ENCODE measurements around the gene SECISBP2L. TPM values are rescaled to one million over a fixed set of nuclear protein-coding genes. Genes with fewer than 3 reads are reported as not detected.

Gene SECISBP2L
- total RNA-seq, 4 donors from 2014 or later = 27.7 to 63.2 (median 33.2) TPM

DNA sequence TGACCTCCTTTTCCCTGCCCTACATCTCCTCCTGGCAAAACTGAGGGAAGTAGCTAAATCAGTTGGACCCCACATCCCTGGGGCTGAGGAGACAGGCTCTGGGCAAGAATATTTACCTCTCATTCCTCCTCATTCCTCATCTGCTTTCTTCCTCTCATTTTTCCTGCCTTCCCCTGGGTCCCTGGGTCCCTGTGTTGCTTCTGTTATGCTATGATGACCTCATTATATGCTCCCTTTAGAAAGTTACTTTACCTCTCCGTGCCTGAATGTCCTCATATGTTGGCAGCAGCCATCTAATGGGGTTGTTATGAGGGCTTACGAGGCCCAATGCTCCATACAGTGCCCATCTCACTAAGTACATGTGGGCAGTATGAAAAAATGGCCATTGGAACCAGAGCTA, 81.3 kb downstream of the SECISBP2L start:
- Histone ChIP-seq H3K4me3 (no peak overlapping the region), H3K9me3 (no peaks in the 10 kb centered on the region), H3K27ac (no peak overlapping the region), H3K27me3 (peaks cover 35% of the 10 kb centered on the region), H3K4me1 (peaks cover 7 to 21% (median 18%) of the 10 kb centered on the region in 4 donors), H3K36me3 (no peaks in the 10 kb centered on the region)
- 89 to 94% methylated on average over 2 of the region's 2 CpGs for WGBS, 2 donors (ENCODE audit: low coverage in 1 of 2)
- TF ChIP-seq, protein P1, sequence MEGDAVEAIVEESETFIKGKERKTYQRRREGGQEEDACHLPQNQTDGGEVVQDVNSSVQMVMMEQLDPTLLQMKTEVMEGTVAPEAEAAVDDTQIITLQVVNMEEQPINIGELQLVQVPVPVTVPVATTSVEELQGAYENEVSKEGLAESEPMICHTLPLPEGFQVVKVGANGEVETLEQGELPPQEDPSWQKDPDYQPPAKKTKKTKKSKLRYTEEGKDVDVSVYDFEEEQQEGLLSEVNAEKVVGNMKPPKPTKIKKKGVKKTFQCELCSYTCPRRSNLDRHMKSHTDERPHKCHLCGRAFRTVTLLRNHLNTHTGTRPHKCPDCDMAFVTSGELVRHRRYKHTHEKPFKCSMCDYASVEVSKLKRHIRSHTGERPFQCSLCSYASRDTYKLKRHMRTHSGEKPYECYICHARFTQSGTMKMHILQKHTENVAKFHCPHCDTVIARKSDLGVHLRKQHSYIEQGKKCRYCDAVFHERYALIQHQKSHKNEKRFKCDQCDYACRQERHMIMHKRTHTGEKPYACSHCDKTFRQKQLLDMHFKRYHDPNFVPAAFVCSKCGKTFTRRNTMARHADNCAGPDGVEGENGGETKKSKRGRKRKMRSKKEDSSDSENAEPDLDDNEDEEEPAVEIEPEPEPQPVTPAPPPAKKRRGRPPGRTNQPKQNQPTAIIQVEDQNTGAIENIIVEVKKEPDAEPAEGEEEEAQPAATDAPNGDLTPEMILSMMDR (IDR thresholded peaks at IDR 0.05) = no peak
- TF ChIP-seq POLR2AphosphoS5 (IDR thresholded peaks at IDR 0.05) = no peak
- no peak for DNase-seq
- in situ Hi-C loops (cut with MboI; ENCODE audit: low pct_ligation_motif_present in 1 of 4, low pct_unique_long_range_greater_than_20kb in 1 of 4, low sequenced_read_pairs in 3 of 4) (no loop called here), intact Hi-C loops (cut with DNase I; ENCODE audit: low total_unique reads) (loop anchor here (10.0 kb wide), 1 partner anchor 90 kb away; the partner anchor contains the start of gene EID1)

DNA sequence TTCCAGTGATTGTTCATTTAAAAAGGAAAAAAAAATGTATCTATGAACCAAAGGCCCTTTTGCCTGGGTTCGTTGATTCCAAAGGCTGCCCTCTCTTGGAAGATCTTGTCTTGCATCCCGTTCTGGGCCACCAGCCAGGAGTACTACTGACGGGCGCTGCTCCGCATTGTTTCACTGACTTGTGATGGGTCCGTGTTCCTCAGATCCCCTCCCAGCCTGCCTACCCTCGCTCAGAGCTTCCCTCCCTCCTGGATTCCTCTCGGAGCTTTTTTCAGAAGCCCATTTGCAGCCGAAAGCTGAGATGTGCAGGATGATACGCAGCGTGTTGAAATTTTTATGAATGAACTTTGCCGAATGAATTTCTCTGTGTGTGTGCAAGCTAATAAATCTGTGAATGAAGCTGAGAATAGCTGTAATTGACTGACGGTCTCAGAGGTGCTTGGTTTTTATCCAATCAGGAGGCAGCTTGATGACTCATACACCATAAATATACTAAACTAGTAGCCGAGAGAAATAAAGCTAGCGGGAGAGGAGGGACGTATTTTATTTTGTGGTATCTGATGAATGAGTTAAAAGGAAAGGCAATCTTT, 82.6 kb downstream of the SECISBP2L start, which contains the start of gene SHC4:
SHC4 (minus strand) TSS at position 396 of the 590 bp plus-strand sequence. CDS start 904 bp downstream, outside the sequence.
- H3K27ac ChIP-seq = peak within 1 kb of the TSS in 2 of 4 donors; percentile 30 to 41
- in situ Hi-C loops (cut with MboI; ENCODE audit: low pct_ligation_motif_present in 1 of 4, low pct_unique_long_range_greater_than_20kb in 1 of 4, low sequenced_read_pairs in 3 of 4) = no loop called here

DNA sequence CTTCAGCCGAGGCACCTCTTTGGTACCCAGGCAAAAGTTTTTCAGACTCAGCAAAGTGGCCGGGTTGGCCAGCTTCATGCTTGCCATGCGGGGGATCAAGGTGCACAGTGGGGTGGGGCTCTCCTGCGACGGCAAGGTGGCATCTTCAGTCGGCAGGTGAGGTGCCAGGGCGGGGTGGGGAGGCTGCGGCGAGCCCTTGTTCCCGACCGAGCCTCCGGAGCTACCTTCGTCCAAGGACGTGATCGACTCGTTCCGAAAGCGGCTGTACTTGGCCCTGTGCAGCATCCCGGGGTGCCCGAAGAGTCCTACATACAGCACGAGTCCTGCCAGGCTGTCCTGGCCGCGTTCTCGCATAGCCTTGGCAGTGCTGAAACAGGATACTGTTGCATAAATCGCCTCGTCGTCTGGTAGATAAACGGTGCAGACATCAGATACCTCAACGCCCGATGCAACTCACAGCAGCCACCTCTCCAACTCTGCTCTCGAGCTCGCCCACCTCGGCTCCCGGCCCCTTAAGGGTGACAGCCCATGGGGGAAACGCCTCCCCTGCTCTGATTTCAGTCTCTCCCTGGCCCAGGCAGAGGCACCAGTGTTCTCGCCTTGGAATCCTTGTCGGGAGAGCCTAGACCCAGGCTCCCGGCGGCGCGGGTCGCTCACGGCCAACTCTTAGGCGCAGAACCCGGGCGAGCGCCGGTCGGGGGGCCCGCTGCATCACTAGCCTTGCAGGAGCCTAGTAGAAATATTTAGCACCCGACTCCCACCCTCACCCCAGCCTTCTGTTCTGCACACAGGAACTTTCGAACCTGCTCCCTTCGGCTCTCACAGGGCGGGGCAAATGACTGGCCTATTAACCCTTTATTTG, 83.4 kb downstream of the SECISBP2L start:
- 14% methylated on average over 47 of the region's 54 CpGs; no CpG with 5 or more reads in 1 of the 2 donors for WGBS, 2 donors (ENCODE audit: low coverage in 1 of 2)
- no peaks in the 10 kb centered on the region for H3K9me3 ChIP-seq
- peak overlapping the region; percentile 26 to 47 (median 36) for H3K4me3 ChIP-seq
- TF ChIP-seq EP300 (IDR thresholded peaks at IDR 0.05; ENCODE audit: low read depth) = no peak
- no peak for TF ChIP-seq POLR2A (IDR thresholded peaks at IDR 0.05)
- TF ChIP-seq POLR2AphosphoS5 (IDR thresholded peaks at IDR 0.05) = no peak
- TF ChIP-seq, protein P1 (IDR thresholded peaks at IDR 0.05) = no peak
- in situ Hi-C loops (cut with MboI; ENCODE audit: low pct_ligation_motif_present in 1 of 4, low pct_unique_long_range_greater_than_20kb in 1 of 4, low sequenced_read_pairs in 3 of 4) = no loop called here
- H3K4me1 ChIP-seq = peaks cover 7 to 21% (median 18%) of the 10 kb centered on the region in 4 donors
- H3K27me3 ChIP-seq = peaks cover 35% of the 10 kb centered on the region
- intact Hi-C loops (cut with DNase I; ENCODE audit: low total_unique reads) = loop anchor here (10.0 kb wide), 1 partner anchor 88 kb away; the partner anchor contains the start of gene EID1
- H3K36me3 ChIP-seq = no peaks in the 10 kb centered on the region
- H3K27ac ChIP-seq = peak overlapping the region in 2 of 4 donors; percentile 30 to 41
- DNase-seq = no peak

More for the DNA sequence above, 82.6 kb downstream of the SECISBP2L start, which contains the start of gene SHC4:
- Histone ChIP-seq H3K27me3 (peaks cover 35% of the 10 kb centered on the region), H3K36me3 (no peaks in the 10 kb centered on the region), H3K9me3 (no peaks in the 10 kb centered on the region), H3K4me3 (peak within 1 kb of the TSS; percentile 26 to 47 (median 36)), H3K4me1 (peaks cover 7 to 21% (median 18%) of the 10 kb centered on the region in 4 donors)
- intact Hi-C loops (cut with DNase I; ENCODE audit: low total_unique reads) = loop anchor here (10.0 kb wide), 1 partner anchor 89 kb away; the partner anchor contains the start of gene EID1
- peak; percentile 34 for DNase-seq
- TF ChIP-seq, protein P1 (IDR thresholded peaks at IDR 0.05) = no peak
- TF ChIP-seq POLR2A (IDR thresholded peaks at IDR 0.05) = no peak
- no peak for TF ChIP-seq POLR2AphosphoS5 (IDR thresholded peaks at IDR 0.05)
- no peak for TF ChIP-seq EP300 (IDR thresholded peaks at IDR 0.05; ENCODE audit: low read depth)
- 0 to 1% methylated on average over 4 to 16 of the region's 16 CpGs for WGBS, 2 donors (ENCODE audit: low coverage in 1 of 2)

DNA sequence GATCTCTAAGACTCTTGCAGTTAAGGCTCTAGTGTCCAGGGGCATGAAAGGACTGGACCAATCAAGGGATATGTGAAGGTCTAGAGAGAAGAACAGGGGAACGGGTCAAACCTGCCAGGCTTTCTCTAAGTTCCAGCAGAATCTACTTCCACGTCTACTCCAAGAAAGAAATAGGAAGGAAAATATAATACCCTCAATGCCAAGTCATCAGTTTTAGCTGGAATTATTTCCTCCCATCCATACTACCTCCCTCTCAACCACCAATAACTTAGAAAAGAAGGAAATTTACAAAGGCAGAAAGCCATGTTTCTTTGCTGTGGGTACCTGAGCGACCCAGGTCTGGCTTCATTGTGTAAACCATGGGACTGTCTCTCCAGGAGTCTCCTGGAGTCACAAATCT, 90.3 kb downstream of the SECISBP2L start:
- Histone ChIP-seq H3K27ac (no peak overlapping the region), H3K36me3 (no peaks in the 10 kb centered on the region), H3K4me3 (no peak overlapping the region), H3K27me3 (no peaks in the 10 kb centered on the region), H3K4me1 (no peaks in the 10 kb centered on the region), H3K9me3 (no peaks in the 10 kb centered on the region)
- intact Hi-C loops (cut with DNase I; ENCODE audit: low total_unique reads) = no loop called here
- in situ Hi-C loops (cut with MboI; ENCODE audit: low pct_ligation_motif_present in 1 of 4, low pct_unique_long_range_greater_than_20kb in 1 of 4, low sequenced_read_pairs in 3 of 4) = no loop called here
- no peak for DNase-seq
- WGBS, 2 donors (ENCODE audit: low coverage in 1 of 2) = 76 to 81% methylated on average over 3 of the region's 3 CpGs
- no peak for TF ChIP-seq EP300 (IDR thresholded peaks at IDR 0.05; ENCODE audit: low read depth)
- no peak for TF ChIP-seq POLR2A (IDR thresholded peaks at IDR 0.05)
- no peak for TF ChIP-seq POLR2AphosphoS5 (IDR thresholded peaks at IDR 0.05)
- TF ChIP-seq, protein P1 (IDR thresholded peaks at IDR 0.05) = no peak
